Measurements from ENCODE around the gene NKD2. TPM values are rescaled to one million over a fixed set of nuclear protein-coding genes. Genes with fewer than 3 reads are reported as not detected.

NKD2 gene
- total RNA-seq (10 to 100 TPM in 4 of 9 donors, 1 to 10 TPM in 4, under 1 TPM in 1; 0.22 to 25.5 (median 9.6) TPM), polyA plus RNA-seq (10 to 100 TPM in 2 of 3 donors, under 1 TPM in 1; 0.92 to 32.8 (median 18.1) TPM)
- long read RNA-seq, donor 1, result 0 reads
- long read RNA-seq, donor 2, result 0 reads
- long read RNA-seq, donor 3, result 0 reads
- long read RNA-seq, donor 4, result 0 reads
- long read RNA-seq, donor 5, transcript NKD2-202 (10 exons, 2,155 nt), result major isoform, 6 of 20 reads
- long read RNA-seq, donor 5, partial matches to known transcripts, result 1 of 20 reads
- long read RNA-seq, donor 5, other reads (novel, unspliced or antisense), result 13 of 20 reads
- long read RNA-seq, donor 6, result 0 reads
- long read RNA-seq, donor 7, result 0 reads
- long read RNA-seq, donor 8, result 0 reads
- long read RNA-seq, donor 9, result 0 reads
- long read RNA-seq, donor 10, result 0 reads

GRCh38 chr5:1008451-1009358, at the start of gene NKD2:
NKD2 (plus strand) TSS chr5:1008802; CDS start chr5:1009058, 256 bp downstream.
- intact Hi-C loops (cut with DNase I), result loop anchor here (10.0 kb wide), 1 partner anchor 136 kb away; no protein-coding TSS in a partner anchor

GRCh38 chr5:959581-960531, 48.7 kb upstream of the NKD2 start:
- H3K4me1 ChIP-seq (replicated peaks in 1 of 2), result no peaks in the 10 kb centered on the region
- H3K36me3 ChIP-seq (replicated peaks in 1 of 2), result no peaks in the 10 kb centered on the region
- no peak for DNase-seq
- WGBS, 4 donors, result 81 to 87% (median 82%) methylated on average over 18 to 47 of the region's 47 CpGs
- no peaks in the 10 kb centered on the region for H3K9me3 ChIP-seq (replicated peaks in 1 of 3)
- no peak for TF ChIP-seq POLR2A (IDR thresholded peaks at IDR 0.05)
- TF ChIP-seq CTCF (IDR thresholded peaks at IDR 0.05), result no peak
- H3K4me3 ChIP-seq, result no peak overlapping the region
- intact Hi-C loops (cut with DNase I), result no loop called here
- no peaks in the 10 kb centered on the region for H3K27me3 ChIP-seq
- no peak overlapping the region for H3K27ac ChIP-seq

More at GRCh38 chr5:1008451-1009358, at the start of gene NKD2:
- peaks cover 4 to 19% of the 10 kb centered on the region in 2 donors for H3K4me1 ChIP-seq (replicated peaks in 1 of 2)
- peak within 1 kb of the TSS in 1 of 4 donors; percentile 71 for H3K4me3 ChIP-seq
- no peaks in the 10 kb centered on the region for H3K9me3 ChIP-seq (replicated peaks in 1 of 3)
- peaks cover 37% of the 10 kb centered on the region for H3K27me3 ChIP-seq
- DNase-seq, result peak; percentile 13 to 43 (median 20)
- WGBS, 4 donors, result 1 to 2% (median 2%) methylated on average over 26 to 108 of the region's 108 CpGs; no CpG with 5 or more reads in 1 of the 4 donors
- peak in 1 of 2 donors; percentile 11 for TF ChIP-seq POLR2A (IDR thresholded peaks at IDR 0.05)
- peak in 4 of 6 experiments; percentile 31 to 74 (median 50) for TF ChIP-seq CTCF (IDR thresholded peaks at IDR 0.05)
- H3K27ac ChIP-seq, result peak within 1 kb of the TSS in 1 of 5 donors; percentile 61
- H3K36me3 ChIP-seq (replicated peaks in 1 of 2), result no peaks in the 10 kb centered on the region

GRCh38 chr5:960551-960950, 48.1 kb upstream of the NKD2 start:
- H3K27me3 ChIP-seq, result no peaks in the 10 kb centered on the region
- peak overlapping the region in 1 of 5 donors; percentile 44 for H3K27ac ChIP-seq
- 64 to 79% (median 72%) methylated on average over 7 of the region's 7 CpGs for WGBS, 4 donors
- no peak overlapping the region for H3K4me3 ChIP-seq
- TF ChIP-seq POLR2A (IDR thresholded peaks at IDR 0.05) (no peak), CTCF (IDR thresholded peaks at IDR 0.05) (no peak)
- peak in 1 of 7 donors; percentile 27 for DNase-seq
- no peaks in the 10 kb centered on the region for H3K36me3 ChIP-seq (replicated peaks in 1 of 2)
- H3K9me3 ChIP-seq (replicated peaks in 1 of 3), result no peaks in the 10 kb centered on the region
- intact Hi-C loops (cut with DNase I), result no loop called here
- H3K4me1 ChIP-seq (replicated peaks in 1 of 2), result no peaks in the 10 kb centered on the region

All from adrenal gland (tissue), 19 donors.